ENCODE measurements around the gene PTK6. TPM values are rescaled to one million over a fixed set of nuclear protein-coding genes. Genes with fewer than 3 reads are reported as not detected.

PTK6 gene
- total RNA-seq, 4 donors from 2014 or later: 90.5 to 147 (median 103) TPM

DNA sequence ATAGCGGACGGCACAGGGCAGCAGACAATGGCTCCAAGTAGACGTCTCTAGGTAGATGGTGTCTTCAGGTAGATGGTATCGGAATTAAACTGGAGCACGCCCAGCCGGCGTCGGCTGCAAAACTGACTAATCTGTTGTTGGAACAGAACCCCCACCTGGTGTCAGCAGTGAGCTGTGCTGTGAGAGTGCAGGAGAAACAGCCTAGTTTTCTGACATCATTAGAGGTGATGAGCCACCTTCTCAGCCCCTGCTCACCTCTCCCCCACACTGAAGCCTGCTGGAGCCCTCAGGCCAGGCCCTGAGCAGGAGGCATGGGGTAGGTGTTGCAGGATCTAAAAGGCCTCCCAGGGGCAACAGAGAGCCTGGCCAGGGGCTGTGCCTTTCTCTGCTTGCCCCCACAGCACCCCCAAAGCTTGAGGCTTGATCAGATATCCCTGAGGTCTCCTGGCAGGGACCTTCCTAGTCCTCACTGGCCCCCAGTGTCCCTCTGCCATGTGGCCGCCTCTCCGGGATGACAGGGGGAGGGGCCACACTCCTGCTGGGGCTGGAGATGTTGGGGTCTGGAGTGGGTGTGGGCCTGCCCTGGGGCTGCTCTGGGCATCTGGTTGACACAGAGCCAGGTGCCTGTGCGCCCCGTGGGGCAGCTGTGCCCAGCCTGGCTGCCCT is 43.8 kb upstream of the PTK6 start:
- no peak for TF ChIP-seq EP300 (IDR thresholded peaks at IDR 0.05; ENCODE audit: low read depth)
- TF ChIP-seq, protein P1, sequence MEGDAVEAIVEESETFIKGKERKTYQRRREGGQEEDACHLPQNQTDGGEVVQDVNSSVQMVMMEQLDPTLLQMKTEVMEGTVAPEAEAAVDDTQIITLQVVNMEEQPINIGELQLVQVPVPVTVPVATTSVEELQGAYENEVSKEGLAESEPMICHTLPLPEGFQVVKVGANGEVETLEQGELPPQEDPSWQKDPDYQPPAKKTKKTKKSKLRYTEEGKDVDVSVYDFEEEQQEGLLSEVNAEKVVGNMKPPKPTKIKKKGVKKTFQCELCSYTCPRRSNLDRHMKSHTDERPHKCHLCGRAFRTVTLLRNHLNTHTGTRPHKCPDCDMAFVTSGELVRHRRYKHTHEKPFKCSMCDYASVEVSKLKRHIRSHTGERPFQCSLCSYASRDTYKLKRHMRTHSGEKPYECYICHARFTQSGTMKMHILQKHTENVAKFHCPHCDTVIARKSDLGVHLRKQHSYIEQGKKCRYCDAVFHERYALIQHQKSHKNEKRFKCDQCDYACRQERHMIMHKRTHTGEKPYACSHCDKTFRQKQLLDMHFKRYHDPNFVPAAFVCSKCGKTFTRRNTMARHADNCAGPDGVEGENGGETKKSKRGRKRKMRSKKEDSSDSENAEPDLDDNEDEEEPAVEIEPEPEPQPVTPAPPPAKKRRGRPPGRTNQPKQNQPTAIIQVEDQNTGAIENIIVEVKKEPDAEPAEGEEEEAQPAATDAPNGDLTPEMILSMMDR (IDR thresholded peaks at IDR 0.05): peak in 2 of 5 experiments; percentile 13 to 14
- no peak overlapping the region for H3K27ac ChIP-seq
- no peaks in the 10 kb centered on the region for H3K36me3 ChIP-seq
- peaks cover 24% of the 10 kb centered on the region for H3K27me3 ChIP-seq
- 57% methylated on average over 12 of the region's 12 CpGs; no CpG with 5 or more reads in 1 of the 2 donors for WGBS, 2 donors (ENCODE audit: low coverage in 1 of 2)
- intact Hi-C loops (cut with DNase I; ENCODE audit: low total_unique reads) (loop anchor here (2.0 kb wide), 1 partner anchor 286 kb away; no protein-coding TSS in a partner anchor), in situ Hi-C loops (cut with MboI; ENCODE audit: low pct_ligation_motif_present in 1 of 4, low pct_unique_long_range_greater_than_20kb in 1 of 4, low sequenced_read_pairs in 3 of 4) (no loop called here)
- H3K4me3 ChIP-seq: no peak overlapping the region
- no peaks in the 10 kb centered on the region for H3K9me3 ChIP-seq
- no peaks in the 10 kb centered on the region for H3K4me1 ChIP-seq
- DNase-seq: peak; percentile 50

DNA sequence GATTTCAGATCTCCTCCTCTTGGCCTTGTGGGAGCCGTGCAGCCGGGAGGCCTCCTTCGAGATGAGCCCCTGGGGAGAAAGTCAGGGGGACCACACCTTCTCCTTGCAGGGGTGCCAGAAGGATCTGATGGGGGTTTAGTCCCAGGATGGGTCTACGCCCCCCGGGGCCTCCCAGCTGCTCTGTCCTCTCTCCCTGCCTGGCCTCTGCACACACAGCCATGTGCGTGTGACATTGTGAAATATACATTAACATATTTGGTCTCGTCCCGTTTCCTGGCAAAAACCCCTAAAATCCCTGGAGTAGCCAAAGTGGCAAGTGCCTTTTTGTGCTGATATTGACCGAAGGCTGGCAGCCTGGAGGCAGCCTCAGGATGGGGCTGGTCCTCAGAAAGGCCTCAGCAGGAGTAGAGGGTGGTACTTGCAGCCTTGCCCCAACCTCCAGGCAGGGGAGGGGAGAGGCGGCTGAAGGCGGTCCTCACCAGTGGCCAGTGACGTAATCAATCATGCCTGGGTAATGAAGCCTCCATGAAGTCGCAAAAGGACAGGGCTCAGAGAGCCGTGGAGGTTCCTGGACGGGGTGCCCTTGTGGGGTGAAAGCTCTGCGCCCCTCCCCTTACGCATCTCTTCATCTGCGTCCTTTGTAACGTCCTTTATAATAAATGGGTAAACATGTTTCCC is 42.0 kb upstream of the PTK6 start:
- no peaks in the 10 kb centered on the region for H3K9me3 ChIP-seq
- TF ChIP-seq EP300 (IDR thresholded peaks at IDR 0.05; ENCODE audit: low read depth) (no peak), POLR2AphosphoS5 (IDR thresholded peaks at IDR 0.05) (no peak)
- WGBS, 2 donors (ENCODE audit: low coverage in 1 of 2): 40 to 70% methylated on average over 1 to 19 of the region's 19 CpGs
- H3K27ac ChIP-seq: no peak overlapping the region
- in situ Hi-C loops (cut with MboI; ENCODE audit: low pct_ligation_motif_present in 1 of 4, low pct_unique_long_range_greater_than_20kb in 1 of 4, low sequenced_read_pairs in 3 of 4): no loop called here
- peaks cover 0 to 7% (median 5%) of the 10 kb centered on the region in 4 donors for H3K4me1 ChIP-seq
- no peak for DNase-seq
- no peaks in the 10 kb centered on the region for H3K36me3 ChIP-seq
- peaks cover 24% of the 10 kb centered on the region for H3K27me3 ChIP-seq
- intact Hi-C loops (cut with DNase I; ENCODE audit: low total_unique reads): no loop called here
- H3K4me3 ChIP-seq: no peak overlapping the region

DNA sequence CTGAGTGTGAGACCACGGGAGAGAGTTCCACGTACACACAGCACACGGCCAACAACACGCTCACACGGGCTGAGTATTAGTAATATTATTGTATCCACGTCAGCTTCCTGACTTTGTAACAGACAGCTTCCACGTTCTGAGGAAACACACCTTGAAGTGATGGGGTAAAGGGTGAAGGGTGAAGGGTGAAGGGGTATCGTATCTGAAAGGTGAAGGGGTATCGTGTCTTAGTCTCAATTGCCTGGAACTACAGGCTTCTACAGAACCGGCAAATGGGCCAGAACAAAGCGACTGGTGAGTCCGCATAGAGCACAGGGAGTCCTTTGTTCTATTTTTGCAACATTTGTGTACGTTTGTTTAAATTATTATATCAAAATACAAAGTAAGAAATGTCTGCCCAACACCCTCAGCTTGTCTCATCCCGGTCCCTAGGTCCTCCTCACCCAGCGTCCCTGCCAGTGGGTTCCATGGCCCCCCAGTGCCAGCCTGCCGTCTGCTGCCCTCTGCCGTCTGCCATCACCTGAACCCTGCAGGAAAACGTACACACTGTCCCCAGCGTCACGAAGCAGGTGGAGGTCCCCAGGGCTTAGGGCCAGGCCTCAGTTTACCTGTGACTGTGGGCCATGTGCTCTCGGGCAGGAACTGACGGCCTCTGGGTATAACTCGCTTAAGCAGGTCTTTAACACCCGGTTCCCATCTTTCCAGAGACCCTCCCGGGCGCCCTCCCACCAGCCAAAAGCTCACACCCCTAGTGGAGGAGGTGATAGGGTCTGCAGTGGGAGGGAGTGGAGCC is 41.2 kb upstream of the PTK6 start:
- 70 to 78% methylated on average over 11 to 26 of the region's 26 CpGs for WGBS, 2 donors (ENCODE audit: low coverage in 1 of 2)
- intact Hi-C loops (cut with DNase I; ENCODE audit: low total_unique reads) (no loop called here), in situ Hi-C loops (cut with MboI; ENCODE audit: low pct_ligation_motif_present in 1 of 4, low pct_unique_long_range_greater_than_20kb in 1 of 4, low sequenced_read_pairs in 3 of 4) (no loop called here)
- no peak overlapping the region for H3K27ac ChIP-seq
- TF ChIP-seq POLR2AphosphoS5 (IDR thresholded peaks at IDR 0.05) (no peak), EP300 (IDR thresholded peaks at IDR 0.05; ENCODE audit: low read depth) (no peak), POLR2A (IDR thresholded peaks at IDR 0.05) (no peak)
- TF ChIP-seq, protein P1 (IDR thresholded peaks at IDR 0.05): peak in 1 of 5 experiments; percentile 17
- no peak for DNase-seq
- H3K4me1 ChIP-seq: peaks cover 2 to 10% (median 7%) of the 10 kb centered on the region in 4 donors
- H3K27me3 ChIP-seq: peaks cover 24% of the 10 kb centered on the region
- H3K36me3 ChIP-seq: no peaks in the 10 kb centered on the region
- no peaks in the 10 kb centered on the region for H3K9me3 ChIP-seq
- no peak overlapping the region for H3K4me3 ChIP-seq

DNA sequence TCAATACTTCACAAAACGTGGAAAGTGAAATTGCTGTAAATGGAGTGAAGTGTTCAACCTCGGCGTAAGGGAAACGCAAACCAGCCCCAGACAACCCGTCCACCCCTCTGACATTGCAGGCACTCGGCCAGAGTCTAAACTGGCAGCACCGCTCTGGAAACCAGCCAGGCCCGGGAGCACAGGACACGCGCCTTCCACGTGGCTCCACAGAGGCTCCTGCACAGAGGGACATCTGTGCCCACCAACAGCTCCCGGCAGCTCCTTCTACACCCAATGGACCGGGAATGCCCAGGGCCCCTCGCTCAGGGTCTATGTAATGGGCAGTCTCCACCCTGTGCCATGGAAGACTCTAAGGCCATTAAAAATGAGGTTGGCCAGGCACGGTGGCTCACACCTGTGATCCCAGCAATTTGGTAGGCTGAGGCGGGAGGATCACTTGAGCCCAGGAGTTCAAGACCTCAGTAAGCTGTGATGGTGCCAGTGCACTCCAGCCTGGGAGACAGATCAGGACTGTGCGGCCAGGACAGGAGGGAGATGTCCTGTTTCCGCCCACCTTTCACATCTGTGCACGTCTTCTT is 40.2 kb upstream of the PTK6 start:
- in situ Hi-C loops (cut with MboI; ENCODE audit: low pct_ligation_motif_present in 1 of 4, low pct_unique_long_range_greater_than_20kb in 1 of 4, low sequenced_read_pairs in 3 of 4): no loop called here
- Histone ChIP-seq H3K36me3 (no peaks in the 10 kb centered on the region), H3K9me3 (no peaks in the 10 kb centered on the region), H3K27ac (no peak overlapping the region), H3K4me3 (no peak overlapping the region), H3K27me3 (peaks cover 24% of the 10 kb centered on the region), H3K4me1 (peaks cover 6 to 18% (median 16%) of the 10 kb centered on the region in 4 donors)
- TF ChIP-seq POLR2A (IDR thresholded peaks at IDR 0.05): no peak
- TF ChIP-seq, protein P1 (IDR thresholded peaks at IDR 0.05): no peak
- no peak for TF ChIP-seq EP300 (IDR thresholded peaks at IDR 0.05; ENCODE audit: low read depth)
- TF ChIP-seq POLR2AphosphoS5 (IDR thresholded peaks at IDR 0.05): no peak
- WGBS, 2 donors (ENCODE audit: low coverage in 1 of 2): 65 to 79% methylated on average over 6 to 19 of the region's 19 CpGs
- intact Hi-C loops (cut with DNase I; ENCODE audit: low total_unique reads): no loop called here
- DNase-seq: peak; percentile 64

Data from transverse colon (tissue), 4 donors.